NOMO-1 (cell line): Measurements from ENCODE around the gene FAH.

Experiments used
- DNase-seq, 2 experiments: peaks; one replicate each; lab custom pipeline; 2025; ENCODE audit not compliant: unreplicated experiment in 2 of 2; lab: John Stamatoyannopoulos, UW

The FAH gene

GRCh38 chr15:80231371-80231770 lies 78.6 kb downstream of the FAH start:
- DNase-seq: no peak

- no peak for DNase-seq
These were observed 80.8 kb downstream of the FAH start for GRCh38 chr15:80233581-80233980.

- DNase-seq: peak in 1 of 2 experiments; percentile 18
These were observed 82.1 kb downstream of the FAH start for GRCh38 chr15:80234883-80235282.
